GM18498 (cell line): ENCODE results near the gene ITSN2.

ENCODE experiments used
- ATAC-seq: cut with Tn5 transposase; IDR thresholded peaks from one replicate; pipeline ENCODE4 v1.9.1; 2021; ENCODE audit warnings: mild to moderate bottlenecking, moderate library complexity; ENCODE audit not compliant: unreplicated experiment

The ITSN2 gene

DNA sequence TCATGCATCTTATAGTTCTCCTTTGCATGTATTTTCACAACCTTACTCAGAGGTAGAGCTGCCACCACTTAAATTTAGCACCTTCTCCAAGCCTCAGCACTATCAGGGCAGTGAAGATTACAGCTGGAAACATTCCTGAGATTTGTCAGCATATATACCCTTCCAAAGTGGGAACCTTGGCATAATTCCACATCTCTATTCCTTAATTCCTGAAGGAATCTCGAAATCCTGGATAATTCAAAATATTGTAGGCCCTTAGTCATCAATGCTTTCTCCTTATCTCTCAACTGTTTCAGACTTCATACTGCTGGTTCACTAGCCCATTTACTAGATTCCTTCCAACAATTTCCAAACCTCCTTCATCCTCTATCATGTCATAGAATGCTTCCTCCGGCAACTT is 87.4 kb downstream of the ITSN2 start:
- ATAC-seq, result no peak

DNA sequence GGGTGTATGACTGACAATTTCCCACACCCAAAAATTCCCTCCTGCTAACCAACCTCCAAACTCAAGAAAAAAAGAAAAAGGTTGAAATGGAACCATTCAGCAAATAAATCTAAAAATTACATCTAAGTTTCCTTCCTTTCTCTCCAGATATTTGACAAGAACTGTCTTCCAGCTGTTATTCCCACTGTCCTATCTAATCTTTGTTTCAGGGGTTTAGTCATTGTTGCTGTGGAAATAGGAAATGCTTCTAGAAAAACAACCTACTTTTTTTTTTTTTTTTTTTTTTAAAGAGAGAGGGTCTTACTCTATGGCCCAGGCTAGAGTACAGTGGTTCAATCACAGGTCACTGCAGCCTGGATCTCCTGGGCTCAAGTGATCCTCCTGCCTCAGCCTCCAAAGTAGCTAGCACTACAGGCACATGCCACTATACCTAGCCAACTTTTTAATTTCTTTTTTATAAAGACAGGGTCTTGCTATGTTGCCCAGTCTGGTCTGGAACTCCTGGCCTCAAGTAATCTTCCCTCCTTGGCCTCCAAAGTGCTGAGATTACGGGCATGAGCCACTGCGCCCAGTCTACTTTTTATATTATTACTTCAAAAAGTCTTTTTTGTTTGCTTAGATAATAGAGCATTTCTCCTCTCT is 88.1 kb downstream of the ITSN2 start:
- no peak for ATAC-seq

DNA sequence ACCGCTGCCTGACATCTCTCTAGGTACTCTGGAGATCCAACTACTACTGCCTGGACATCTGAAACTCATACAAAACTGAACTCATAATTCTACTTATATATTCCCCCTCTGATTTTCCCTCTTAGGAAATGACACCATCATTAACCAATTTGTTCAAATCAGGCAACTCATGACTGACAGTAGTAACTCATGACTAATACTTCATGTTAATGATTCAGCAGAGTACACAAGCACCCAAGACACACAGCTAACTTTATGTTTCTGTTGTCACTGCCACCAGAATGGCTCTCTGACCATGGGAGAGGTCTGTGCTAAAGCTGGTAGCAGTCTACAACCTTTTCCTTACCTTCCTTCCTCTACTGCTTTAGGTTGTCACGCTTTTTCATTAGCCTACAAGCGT is 91.1 kb downstream of the ITSN2 start:
- ATAC-seq, result no peak

DNA sequence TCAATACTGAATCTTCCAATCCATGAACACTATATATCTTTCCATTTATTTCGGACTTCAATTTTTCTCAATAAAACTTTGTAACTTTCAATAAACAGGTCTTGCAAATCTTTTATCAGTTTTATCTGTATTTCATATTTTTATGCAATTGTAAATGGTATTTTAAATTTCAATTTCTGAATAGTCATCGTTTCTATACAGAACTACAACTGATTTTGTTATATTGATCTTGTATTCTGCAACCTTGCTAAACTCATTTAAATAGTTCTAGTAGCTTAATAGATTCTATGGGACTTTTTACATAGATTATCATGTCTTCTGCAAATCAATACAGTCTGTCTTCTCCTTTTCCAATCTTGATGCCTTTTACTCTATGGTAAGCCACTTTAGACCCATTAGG is 95.1 kb downstream of the ITSN2 start:
- ATAC-seq, result no peak

DNA sequence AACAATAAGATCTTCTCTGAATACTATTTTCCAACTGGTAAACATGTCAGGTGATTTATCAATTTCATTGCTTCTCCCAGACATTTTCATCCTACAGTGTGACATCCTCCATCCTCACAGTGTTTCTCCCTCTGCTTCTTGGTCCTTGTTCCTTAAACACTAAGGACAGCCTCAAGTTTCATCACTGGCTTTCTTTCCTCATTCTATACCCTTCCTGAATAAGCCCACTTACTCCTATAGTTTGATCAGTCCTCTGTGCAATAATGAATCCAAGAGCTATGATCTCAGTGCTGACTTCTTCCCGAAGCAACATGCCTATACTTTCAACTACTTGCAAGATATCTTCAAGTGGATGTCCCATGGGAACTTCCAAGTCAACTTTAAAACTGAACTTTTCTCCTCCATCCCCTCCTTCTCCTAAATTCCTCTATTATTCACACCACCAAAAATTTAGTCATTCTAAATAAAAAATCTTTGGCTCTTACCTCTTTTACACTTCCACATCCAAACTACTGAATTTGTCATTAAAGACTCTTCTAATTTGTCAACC is 97.8 kb downstream of the ITSN2 start:
- ATAC-seq, result no peak

DNA sequence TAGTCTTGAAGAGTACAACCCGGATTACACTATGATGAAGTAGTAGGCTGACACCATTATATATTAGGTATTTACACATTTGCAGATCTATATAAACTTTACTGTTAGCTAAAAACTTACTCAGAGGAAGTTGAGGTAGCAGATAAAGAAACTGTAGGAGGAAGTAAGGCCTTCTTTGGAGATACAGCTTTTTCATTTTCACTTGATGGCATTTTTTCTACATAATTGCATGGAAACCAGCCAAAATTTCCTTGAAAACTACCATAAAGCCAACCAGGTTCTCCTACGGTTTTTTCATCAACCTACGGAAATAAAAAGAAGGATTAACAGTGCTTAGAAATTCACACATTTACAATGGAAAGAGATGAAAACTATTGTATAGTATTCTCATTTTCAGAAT is 98.9 kb downstream of the ITSN2 start:
- no peak for ATAC-seq

DNA sequence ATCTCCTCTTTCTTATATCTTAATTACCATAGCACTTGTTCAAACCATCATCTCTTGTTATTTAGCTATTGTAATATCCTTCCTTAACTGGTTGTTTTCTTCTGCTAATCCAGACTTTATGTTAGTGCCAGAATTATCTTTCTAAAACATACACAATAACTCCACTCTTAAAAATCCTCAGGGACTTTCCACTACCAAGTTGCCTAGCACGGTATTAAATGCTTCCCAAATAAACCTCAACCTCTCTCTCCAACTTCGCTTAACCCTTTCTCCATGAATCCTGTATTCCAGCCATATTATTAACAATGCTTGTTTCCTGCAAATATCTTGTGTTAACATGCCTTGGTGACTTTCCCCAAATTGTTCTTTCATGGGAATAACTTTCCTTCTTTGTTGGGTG is 101.0 kb downstream of the ITSN2 start:
- no peak for ATAC-seq

DNA sequence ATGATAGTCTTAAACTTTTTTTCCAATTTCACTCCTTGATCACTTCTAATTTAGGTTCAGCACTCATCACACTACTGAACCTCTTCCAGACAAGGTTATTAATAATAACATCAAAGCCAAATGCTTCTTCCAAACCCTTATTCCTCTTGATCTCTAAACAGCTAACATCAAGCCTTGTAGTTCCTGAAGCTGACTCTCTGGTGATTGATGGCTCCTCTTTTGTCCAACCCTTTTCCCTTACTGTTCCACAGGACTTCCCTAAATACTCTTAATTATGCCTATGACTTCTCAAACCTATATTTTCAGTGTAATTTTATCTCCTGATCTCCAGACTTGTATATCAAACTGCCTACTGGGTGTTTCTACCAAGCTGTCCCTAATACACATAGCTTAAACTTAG is 101.6 kb downstream of the ITSN2 start:
- no peak for ATAC-seq

DNA sequence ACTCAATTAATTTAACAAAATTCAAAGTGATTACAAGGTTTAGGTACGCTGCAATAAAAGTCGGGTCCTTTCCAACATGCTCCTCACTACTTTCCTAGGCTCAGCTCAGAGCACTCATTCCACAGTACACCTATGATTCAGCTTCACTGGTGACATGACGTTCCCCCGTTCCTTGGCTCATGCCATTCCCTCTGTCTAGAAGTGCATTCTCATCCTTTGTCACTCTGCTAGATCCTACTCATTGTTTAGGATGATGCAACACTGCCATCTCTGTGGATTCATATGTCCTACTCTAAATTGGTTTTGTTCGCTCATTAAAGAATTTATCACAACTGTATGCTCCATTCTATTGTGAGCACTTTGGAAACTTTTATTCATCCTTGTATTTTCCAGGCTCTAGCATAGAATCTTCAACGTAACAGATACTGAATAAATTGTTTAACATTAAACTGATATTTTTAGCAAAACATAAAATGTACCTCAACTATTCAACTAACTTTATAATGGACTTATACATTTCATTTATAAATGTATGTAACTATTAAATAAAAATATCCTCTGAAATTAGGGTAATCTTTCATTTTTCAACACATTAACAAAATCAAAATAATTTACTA is 106.9 kb downstream of the ITSN2 start:
- ATAC-seq, result no peak

DNA sequence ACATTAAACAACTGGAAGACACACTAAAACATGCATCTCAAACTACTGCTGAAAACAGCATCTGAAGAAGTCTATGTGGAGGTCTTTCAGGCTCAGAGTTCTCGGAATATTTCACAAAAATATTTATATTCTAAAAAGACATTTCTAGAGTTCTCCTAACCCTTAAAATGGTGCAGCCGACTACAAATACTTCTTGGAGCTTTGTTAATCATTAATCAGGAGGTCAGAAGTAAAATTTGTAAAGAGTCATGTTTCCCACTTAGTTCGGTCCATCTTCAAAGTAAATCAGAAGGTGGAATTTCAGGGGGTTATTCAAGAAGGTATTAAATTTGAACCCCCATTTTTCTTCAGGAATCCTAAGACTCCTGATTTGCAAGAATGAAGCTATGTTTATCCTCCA is 112.7 kb downstream of the ITSN2 start:
- ATAC-seq, result no peak

DNA sequence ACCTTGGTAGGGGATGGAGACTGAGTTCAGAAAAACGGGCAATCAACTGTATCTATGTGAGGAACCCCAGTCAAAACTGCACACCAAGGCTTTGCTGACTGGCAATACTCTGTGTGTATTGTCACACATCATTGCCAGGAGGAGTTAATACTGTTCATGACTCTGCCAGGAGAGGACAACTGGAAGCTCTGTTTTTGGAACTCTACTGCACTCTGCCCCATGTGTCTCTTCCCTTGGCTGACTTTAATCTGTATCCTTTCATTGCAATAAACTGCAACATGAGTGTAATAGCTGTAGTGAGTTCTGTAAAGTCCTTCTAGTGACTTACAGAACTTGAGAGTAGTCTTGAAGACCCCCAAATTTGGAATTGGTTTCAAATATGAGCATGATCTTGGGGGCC is 113.2 kb downstream of the ITSN2 start:
- no peak for ATAC-seq

DNA sequence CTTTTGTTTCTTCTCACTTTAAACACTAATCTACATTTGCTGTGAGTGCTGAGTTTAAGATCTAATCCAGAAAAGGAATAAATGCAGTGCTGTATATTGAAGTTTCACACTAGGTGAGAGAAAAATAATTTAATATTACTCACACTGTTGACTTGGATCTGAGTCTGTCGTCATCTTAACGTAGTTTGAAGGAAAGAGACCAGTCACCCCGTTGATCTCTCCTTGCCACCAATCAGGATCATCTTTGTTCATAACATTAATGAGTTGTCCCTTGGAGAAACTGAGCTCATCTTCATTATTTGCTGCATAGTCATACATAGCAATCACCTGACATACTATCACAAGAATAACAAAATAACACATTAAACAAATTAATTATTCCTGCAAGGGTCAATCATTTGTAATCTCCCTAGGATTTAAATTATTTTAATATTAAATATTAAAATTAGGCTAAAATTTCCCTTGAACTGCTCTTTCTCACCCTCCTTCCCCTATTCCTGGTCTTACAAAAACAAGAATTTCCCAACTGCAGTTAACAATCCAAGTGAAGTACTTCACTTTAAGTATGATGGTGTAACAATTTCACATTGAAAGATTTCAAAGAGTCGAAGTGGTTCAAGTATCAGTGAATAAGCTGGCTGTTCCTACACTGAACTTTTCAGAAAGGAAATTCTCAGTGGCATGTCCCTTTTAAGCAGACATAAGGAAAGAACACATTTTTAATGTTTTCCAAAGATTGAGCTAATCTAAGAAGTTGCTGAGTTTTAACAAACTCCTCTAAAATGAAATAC is 114.2 kb downstream of the ITSN2 start:
- no peak for ATAC-seq

DNA sequence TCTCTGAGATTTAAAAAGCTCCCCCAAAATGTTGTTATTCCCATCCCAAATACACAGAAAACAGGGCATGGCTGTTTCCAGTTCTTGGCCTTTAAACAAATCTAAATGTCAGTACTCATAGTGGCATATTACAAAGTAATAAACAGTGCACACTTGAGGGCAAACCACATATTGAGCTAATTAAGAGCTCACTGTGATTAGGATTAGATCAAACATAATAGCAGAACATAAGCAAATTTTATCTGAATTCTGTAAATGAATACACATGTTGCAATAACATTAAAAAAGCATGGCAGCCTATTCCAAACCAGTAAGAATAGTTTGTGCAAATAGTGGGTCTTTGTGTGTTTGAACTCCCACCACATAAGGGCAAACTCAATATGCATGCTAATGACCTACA is 118.8 kb downstream of the ITSN2 start:
- ATAC-seq, result no peak

DNA sequence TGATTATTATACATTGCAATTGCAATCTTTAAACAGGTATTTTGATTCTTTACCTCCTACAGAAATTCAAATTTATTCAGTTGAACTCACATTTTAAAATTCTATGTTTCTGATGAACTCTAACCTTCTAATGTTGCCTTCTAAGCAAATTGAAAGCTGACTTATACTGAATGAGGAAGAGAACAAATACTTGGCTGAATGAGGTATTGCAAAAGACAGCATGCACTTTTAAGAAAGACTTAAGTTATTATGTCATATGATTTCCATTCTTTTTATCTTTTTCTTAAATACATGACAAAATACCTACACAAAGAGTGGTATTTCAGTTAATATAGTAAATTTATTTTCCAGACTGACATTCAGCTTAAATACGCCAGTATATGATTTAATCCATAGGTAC is 120.8 kb downstream of the ITSN2 start:
- no peak for ATAC-seq

DNA sequence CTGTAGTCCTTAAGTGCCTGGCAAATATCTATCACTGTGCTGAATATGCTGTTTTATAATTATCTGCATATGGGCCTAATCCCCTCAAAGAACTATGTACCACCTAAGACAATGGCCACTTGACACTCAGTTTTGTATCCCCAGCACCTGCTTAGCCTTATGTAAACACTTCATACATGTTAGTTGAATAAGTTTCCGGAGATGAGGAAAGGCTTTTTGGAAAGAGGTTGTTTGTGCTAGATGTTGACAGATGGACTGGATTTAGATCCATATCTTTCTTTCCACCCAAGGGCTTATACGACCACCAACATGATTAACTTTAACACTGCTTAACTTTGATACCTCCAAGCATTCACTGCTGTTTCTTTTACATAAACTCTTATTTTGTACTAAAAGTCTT is 122.2 kb downstream of the ITSN2 start:
- no peak for ATAC-seq

DNA sequence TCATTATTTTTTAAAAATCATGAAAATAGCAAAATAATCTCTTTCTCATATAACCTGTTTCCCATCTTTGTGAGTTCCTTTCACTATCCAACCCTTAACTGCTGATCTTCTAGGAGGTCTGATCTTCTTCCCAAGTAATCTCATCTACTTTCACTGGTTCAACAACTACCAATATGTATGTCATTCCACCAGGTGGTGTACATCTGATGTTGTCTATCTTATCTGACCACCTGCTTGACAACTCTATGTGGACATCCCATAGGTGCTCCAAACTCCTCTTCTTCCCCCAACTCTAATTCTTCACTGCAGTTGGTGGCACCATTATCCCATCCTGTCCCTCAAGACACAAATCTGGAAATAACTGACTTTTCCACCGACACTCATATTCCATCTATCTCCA is 123.0 kb downstream of the ITSN2 start:
- ATAC-seq, result no peak

DNA sequence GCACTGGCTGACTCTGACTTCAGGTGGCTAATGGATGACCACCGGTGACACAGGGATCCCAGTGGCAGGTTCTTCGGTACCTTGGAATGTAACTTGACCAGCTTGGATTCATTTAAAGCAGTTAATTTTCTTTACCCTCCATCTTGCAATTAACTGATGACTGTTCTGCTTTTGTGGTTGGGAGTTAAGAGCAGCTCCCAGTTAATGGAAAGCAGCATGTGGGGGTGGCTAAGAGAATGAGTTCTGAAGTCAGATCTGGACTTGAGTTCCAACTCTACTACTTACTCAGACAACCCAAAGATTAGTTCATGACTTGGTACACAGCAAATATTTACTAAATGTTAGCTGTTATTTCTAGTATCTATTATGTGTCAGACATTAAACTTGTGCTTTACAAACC is 127.0 kb downstream of the ITSN2 start:
- no peak for ATAC-seq

DNA sequence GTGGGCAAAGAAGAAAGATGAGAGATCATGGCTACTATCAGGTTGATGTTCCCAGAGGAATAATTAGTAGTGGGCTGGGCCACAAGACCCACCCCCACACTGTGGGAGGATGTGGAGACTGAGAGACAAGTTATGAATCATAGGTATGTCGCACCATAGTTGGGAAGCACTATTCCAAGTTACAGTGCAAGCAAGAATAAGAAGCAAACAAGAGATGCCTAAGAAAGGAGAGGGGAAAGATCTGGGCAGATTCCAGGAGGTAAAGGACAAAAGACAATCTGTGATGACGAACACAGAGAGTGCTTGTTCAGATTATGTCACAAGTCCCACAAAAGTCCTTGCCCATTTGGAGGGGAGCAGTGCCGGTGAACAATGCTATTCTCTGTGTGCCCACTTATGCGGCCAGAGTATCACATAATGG is 128.9 kb downstream of the ITSN2 start:
- no peak for ATAC-seq

DNA sequence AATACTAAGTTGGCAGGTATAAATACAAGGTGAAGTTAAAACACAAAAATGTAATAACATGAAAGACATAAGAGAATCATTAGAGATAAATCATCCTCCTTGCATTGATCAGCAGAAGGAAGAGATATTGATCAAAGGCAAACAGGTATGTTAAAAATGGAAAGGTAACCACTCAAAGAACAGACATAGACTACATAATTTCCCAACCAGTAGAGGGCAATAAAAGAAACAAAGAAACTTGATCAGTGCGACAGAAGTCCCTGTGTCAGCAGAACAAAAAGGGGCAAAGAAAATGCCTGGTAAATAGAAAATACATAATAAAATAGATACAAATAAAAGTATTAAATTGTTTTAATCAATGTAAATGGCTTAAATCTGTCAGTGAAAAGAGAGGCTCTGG is 131.9 kb downstream of the ITSN2 start:
- no peak for ATAC-seq

DNA sequence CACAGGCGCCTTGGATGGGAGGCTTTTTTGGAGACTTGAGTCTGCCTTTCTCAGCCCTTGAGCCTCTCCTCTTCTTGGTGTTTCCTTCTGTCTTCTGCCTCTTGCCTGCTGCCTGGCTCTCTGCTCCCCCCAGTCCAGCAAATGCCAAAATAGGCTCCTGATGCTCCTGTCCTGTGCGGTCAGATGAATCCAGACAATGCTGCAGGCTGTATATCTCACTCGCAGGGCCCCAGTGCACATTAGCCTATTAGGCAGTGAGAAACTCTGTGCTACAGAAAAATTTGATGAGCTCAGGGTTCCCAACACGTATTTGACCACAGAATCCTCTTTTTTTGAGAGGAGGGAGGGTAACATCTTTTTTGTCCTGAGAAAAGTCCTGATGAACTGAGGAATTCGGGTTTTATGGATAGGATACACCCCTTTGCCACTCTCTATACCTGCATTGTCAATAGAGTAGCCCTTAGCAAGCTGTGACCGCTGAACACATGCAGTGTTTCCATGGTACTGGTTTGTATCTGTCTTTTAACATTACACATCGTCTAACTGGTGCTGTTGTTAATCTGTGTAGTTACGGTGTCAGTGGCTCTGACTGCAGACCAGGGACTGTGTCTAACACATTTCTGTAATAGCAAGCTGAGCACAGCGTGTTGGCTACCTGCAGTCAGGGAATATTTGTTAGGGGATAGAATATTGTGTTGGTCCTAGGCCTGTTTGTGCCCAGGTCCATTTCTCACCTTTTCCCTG is 134.7 kb downstream of the ITSN2 start:
- no peak for ATAC-seq

DNA sequence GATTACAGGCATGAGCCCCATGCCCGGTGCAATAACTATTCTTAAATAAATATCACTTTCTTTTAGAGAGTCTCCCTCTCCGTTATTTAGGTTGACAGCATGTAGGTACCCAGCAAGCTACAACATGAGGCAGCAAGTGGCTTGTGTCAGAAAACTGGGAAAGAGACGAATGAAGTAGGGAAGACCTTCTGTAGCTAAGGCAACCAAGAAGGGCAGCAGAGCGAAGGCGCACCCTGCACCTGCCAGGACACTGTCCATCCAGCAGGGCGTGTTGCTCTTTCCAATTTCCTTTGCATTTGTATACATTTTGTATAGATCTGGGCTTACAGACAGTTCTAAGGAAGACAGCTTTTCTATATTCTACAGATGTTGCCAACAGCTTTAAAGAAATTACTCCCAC is 137.4 kb downstream of the ITSN2 start:
- ATAC-seq, result no peak
